Smooth muscle cell (in vitro differentiated cells): ENCODE results near the gene NES. TPM values are rescaled to one million over a fixed set of nuclear protein-coding genes. Genes with fewer than 3 reads are reported as not detected.

Experiments used
- DNase-seq: peaks from one replicate; lab custom pipeline; 2025; ENCODE audit not compliant: unreplicated experiment; lab: John Stamatoyannopoulos, UW
- H2AFZ ChIP-seq: fragments of 200-600 bp; sonication (generic); 2 replicates; pipeline ENCODE4 v1.6.0; 2016; ENCODE audit warnings: antibody characterized with exemption, low read depth, mild to moderate bottlenecking
- H3F3A ChIP-seq: fragments of 200-600 bp; sonication (generic); 2 replicates; pipeline ENCODE4 v1.6.0; 2017; ENCODE audit warnings: antibody characterized with exemption, low read depth
- H3K27ac ChIP-seq: fragments of 200-600 bp; sonication (generic); 2 replicates; pipeline ENCODE4 v1.5.1; 2016; ENCODE audit warnings: low read depth, mild to moderate bottlenecking
- H3K27me3 ChIP-seq: fragments of 200-600 bp; sonication (generic); 2 replicates; pipeline ENCODE4 v1.6.1; 2016; ENCODE audit warnings: low read depth, mild to moderate bottlenecking
- H3K36me3 ChIP-seq: fragments of 200-600 bp; sonication (generic); 2 replicates; pipeline ENCODE4 v1.5.1; 2016; ENCODE audit warnings: low read depth
- H3K4me1 ChIP-seq: fragments of 200-600 bp; sonication (generic); 2 replicates; pipeline ENCODE4 v1.5.1; 2016; ENCODE audit warnings: low read depth
- H3K4me2 ChIP-seq: fragments of 200-600 bp; sonication (generic); 2 replicates; pipeline ENCODE4 v1.6.0; 2016; ENCODE audit warnings: mild to moderate bottlenecking
- H3K4me3 ChIP-seq: fragments of 200-600 bp; sonication (generic); 2 replicates; pipeline ENCODE4 v1.5.1; 2016; ENCODE audit warnings: mild to moderate bottlenecking
- H3K79me2 ChIP-seq: fragments of 200-600 bp; sonication (generic); 2 replicates; pipeline ENCODE4 v1.6.0; 2016; ENCODE audit warnings: low read depth, mild to moderate bottlenecking
- H3K9ac ChIP-seq: fragments of 200-600 bp; sonication (generic); 2 replicates; pipeline ENCODE4 v1.6.0; 2016; ENCODE audit warnings: low read depth
- H3K9me3 ChIP-seq: fragments of 200-600 bp; sonication (generic); replicated peaks from 2 replicates; pipeline ENCODE4 v1.5.1; 2016; ENCODE audit warnings: low read depth
- H4K20me1 ChIP-seq: fragments of 200-600 bp; sonication (generic); 2 replicates; pipeline ENCODE4 v1.6.0; 2016; ENCODE audit warnings: low read depth
- WGBS: methylation state at CpG from one replicate; pipeline ENCODE4 v1.1.7; 2016; ENCODE audit warnings: low lambda C conversion rate; 5-methylcytosine and 5-hydroxymethylcytosine counted together
- polyA plus RNA-seq: library from polyadenylated mRNA; unstranded; fragments of >200 nt; fragmentation: Nextera tagmentation; extraction: Ambion mirVana; gene quantifications from 2 replicates; pipeline ENCODE4 v1.2.1, GENCODE V29; 2016
- total RNA-seq: library from RNA; depleted of rRNA; stranded (reverse); fragments of >200 nt; gene quantifications from 2 replicates; pipeline ENCODE4 v1.2.3, GENCODE V29; 2014
- TF ChIP-seq, protein P1 (sequence below): fragments of 200-600 bp; sonication (generic); IDR thresholded peaks from 2 replicates; pipeline ENCODE4 v1.5.1; 2017; ENCODE audit warnings: borderline replicate concordance, mild to moderate bottlenecking, antibody characterized with exemption; ENCODE audit not compliant: insufficient read depth, poor library complexity, severe bottlenecking

Gene NES
- total and polyA plus RNA-seq, 2 experiments from 2014 or later = 11.3 to 28.5 TPM

DNA sequence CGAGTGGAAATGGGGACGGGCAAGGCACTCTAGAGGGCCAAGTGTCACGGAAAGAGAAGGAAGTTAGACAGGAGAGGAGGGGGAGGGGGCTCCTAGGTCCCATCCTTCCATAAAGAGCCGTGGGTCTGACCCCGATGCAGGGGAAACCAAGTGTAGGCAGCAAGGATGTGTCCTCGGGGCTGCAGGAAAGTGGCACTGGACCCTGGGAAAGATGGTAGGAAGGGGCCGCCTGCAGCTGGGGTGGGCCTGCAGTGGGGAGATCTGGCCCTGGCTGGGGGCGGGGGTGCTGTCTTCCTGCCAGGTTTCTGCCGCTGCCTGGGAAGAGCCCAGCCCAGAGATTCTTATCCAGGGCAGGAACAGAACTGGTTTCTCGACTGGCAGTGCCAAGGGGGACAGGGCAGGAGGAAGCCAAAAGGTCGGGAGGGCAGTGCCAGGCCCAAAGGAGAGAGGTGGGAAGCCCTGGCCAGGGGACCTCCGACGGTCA lies 15.3 kb upstream of the NES start:
- no peak overlapping the region for H2AFZ ChIP-seq
- TF ChIP-seq, protein P1, sequence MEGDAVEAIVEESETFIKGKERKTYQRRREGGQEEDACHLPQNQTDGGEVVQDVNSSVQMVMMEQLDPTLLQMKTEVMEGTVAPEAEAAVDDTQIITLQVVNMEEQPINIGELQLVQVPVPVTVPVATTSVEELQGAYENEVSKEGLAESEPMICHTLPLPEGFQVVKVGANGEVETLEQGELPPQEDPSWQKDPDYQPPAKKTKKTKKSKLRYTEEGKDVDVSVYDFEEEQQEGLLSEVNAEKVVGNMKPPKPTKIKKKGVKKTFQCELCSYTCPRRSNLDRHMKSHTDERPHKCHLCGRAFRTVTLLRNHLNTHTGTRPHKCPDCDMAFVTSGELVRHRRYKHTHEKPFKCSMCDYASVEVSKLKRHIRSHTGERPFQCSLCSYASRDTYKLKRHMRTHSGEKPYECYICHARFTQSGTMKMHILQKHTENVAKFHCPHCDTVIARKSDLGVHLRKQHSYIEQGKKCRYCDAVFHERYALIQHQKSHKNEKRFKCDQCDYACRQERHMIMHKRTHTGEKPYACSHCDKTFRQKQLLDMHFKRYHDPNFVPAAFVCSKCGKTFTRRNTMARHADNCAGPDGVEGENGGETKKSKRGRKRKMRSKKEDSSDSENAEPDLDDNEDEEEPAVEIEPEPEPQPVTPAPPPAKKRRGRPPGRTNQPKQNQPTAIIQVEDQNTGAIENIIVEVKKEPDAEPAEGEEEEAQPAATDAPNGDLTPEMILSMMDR = no peak
- H3K9ac ChIP-seq = no peak overlapping the region
- no peaks in the 10 kb centered on the region for H4K20me1 ChIP-seq
- peak overlapping the region; percentile 56 for H3K4me2 ChIP-seq
- H3K27ac ChIP-seq = peak overlapping the region; percentile 35
- peaks cover 46% of the 10 kb centered on the region for H3K4me1 ChIP-seq
- no peaks in the 10 kb centered on the region for H3K27me3 ChIP-seq
- peaks cover 10% of the 10 kb centered on the region for H3F3A ChIP-seq
- H3K79me2 ChIP-seq = no peaks in the 10 kb centered on the region
- no peak for DNase-seq
- no peak overlapping the region for H3K4me3 ChIP-seq
- 27% methylated on average over 13 of the region's 13 CpGs for WGBS
- H3K9me3 ChIP-seq = no peaks in the 10 kb centered on the region
- no peaks in the 10 kb centered on the region for H3K36me3 ChIP-seq

DNA sequence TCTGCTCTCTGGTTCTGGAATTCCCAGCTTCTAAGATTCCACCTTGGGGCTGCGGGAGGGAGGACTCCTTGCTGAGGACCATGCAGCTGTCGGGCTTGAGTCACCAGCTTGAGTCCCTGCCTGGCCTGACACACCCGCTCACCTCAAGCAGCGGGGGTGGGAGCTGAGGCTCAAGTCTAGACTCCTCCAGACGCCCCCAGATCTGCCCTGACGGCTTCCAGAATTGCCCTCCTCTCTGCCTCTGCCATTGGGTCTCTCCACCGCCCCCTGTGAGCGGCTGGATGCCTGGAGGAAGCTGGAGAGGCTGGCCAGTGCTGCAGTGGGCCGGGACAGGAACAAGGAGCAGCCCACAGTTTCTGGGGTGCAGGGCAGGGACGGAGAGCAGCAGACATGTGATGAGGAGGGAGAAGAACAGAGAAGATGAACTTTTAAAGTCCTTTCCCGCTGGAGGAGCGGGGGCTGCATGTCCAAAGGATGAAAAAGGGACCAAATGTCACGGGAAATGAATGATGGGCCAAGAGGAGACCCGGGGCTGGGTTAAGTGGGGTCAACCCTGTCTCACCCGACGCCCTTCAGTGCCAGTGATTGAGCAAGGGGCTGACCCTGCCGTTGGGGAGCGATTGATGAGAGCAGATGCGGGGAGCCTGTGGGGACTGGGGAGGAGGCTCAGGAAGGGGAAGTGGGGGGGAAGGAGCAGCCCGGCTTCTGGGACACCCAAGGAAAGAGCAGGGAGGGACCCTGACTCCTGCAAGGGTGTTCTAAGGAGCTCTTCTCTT lies 14.6 kb upstream of the NES start:
- no peak overlapping the region for H3K9ac ChIP-seq
- TF ChIP-seq, protein P1 = no peak
- H3F3A ChIP-seq = peaks cover 10% of the 10 kb centered on the region
- no peak for DNase-seq
- H2AFZ ChIP-seq = no peak overlapping the region
- WGBS = 30% methylated on average over 19 of the region's 20 CpGs
- H4K20me1 ChIP-seq = no peaks in the 10 kb centered on the region
- H3K27ac ChIP-seq = peak overlapping the region; percentile 35
- no peaks in the 10 kb centered on the region for H3K9me3 ChIP-seq
- no peaks in the 10 kb centered on the region for H3K27me3 ChIP-seq
- no peaks in the 10 kb centered on the region for H3K36me3 ChIP-seq
- no peaks in the 10 kb centered on the region for H3K79me2 ChIP-seq
- H3K4me1 ChIP-seq = peaks cover 46% of the 10 kb centered on the region
- peak overlapping the region; percentile 52 for H3K4me2 ChIP-seq
- H3K4me3 ChIP-seq = no peak overlapping the region

DNA sequence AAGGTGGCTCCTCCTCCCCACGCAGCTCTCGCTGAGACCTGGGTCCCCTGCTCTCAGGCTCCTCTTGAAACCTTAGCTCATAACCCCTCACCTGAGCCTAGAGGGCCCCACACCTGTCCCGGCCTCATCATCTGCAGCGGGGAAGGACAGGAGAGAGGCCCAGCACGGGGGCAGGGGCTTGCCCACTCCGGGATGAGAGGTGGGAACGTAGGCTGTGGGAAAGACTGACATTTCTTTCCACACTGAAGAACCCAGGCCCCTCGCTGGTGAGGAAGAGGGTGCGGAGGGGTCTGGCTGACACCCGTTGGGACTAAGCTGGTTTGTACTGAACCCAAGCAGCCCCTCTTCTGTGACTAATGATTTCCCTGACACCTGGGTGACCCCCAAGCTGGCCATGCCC lies 14.0 kb upstream of the NES start:
- Histone ChIP-seq H4K20me1 (no peaks in the 10 kb centered on the region), H3K27me3 (no peaks in the 10 kb centered on the region), H3K27ac (no peak overlapping the region), H3K79me2 (no peaks in the 10 kb centered on the region), H3K4me3 (no peak overlapping the region), H3F3A (peaks cover 10% of the 10 kb centered on the region), H2AFZ (no peak overlapping the region), H3K9me3 (no peaks in the 10 kb centered on the region), H3K4me1 (peaks cover 46% of the 10 kb centered on the region), H3K9ac (no peak overlapping the region), H3K36me3 (no peaks in the 10 kb centered on the region), H3K4me2 (no peak overlapping the region)
- WGBS = 76% methylated on average over 10 of the region's 10 CpGs
- TF ChIP-seq, protein P1 = no peak
- DNase-seq = no peak

- Histone ChIP-seq H3K4me2 (no peak overlapping the region), H3K27me3 (no peaks in the 10 kb centered on the region), H4K20me1 (no peaks in the 10 kb centered on the region), H3K36me3 (no peaks in the 10 kb centered on the region), H3K27ac (no peak overlapping the region), H3F3A (peaks cover 10% of the 10 kb centered on the region), H3K9me3 (no peaks in the 10 kb centered on the region), H3K4me1 (peaks cover 46% of the 10 kb centered on the region), H3K4me3 (no peak overlapping the region), H2AFZ (no peak overlapping the region), H3K9ac (no peak overlapping the region), H3K79me2 (no peaks in the 10 kb centered on the region)
- DNase-seq = no peak
- TF ChIP-seq, protein P1 = no peak
- WGBS = 91% methylated on average over 8 of the region's 8 CpGs
These were observed 13.4 kb upstream of the NES start for GRCh38 chr1:156690675-156691036.
